ENCODE data around the gene PRSS33. TPM values are rescaled to one million over a fixed set of nuclear protein-coding genes. Genes with fewer than 3 reads are reported as not detected.
A peak's percentile ranks its signal among the peaks of the same experiment; 100 is the strongest.

Gene PRSS33
- total and polyA plus RNA-seq, 9 of the 15 experiments (the other 6 are each of a cell fraction or from before 2014, with no cell fraction given), result not detected

GRCh38 chr16:2752035-2752849 is 35.1 kb downstream of the PRSS33 start, which contains the start of gene SRRM2 (continued):
- no peak for TF ChIP-seq ARID3B (CRISPR knock-in tag; IDR thresholded peaks at IDR 0.05; ENCODE audit: borderline replicate concordance)
- peak; percentile 34; the same call in 1 of the 2 replicates for TF ChIP-seq SOX6 (IDR thresholded peaks at IDR 0.05)
- TF ChIP-seq BCLAF1 (IDR thresholded peaks at IDR 0.05; ENCODE audit: borderline replicate concordance in 1 of 2, control insufficient read depth in 1 of 2, low read depth in 2 of 2, low read length in 1 of 2), result no peak
- no peak for TF ChIP-seq SFPQ (IDR thresholded peaks at IDR 0.05; ENCODE audit: low read depth, low read length)
- peak; percentile 57; the same call in 1 of the 2 replicates for TF ChIP-seq LCOR (CRISPR knock-in tag; IDR thresholded peaks at IDR 0.05)
- peak; percentile 91 for TF ChIP-seq ZNF766 (CRISPR knock-in tag; conservative IDR thresholded peaks at IDR 0.05)
- TF ChIP-seq TRIM25 (IDR thresholded peaks at IDR 0.05; ENCODE audit: borderline replicate concordance), result no peak
- no peak for TF ChIP-seq STAT5B (CRISPR knock-in tag; IDR thresholded peaks at IDR 0.05)
- peak; percentile 99 for TF ChIP-seq EP400 (IDR thresholded peaks at IDR 0.05)
- TF ChIP-seq ERF (CRISPR knock-in tag; IDR thresholded peaks at IDR 0.05), result peak; percentile 75; the same call in 1 of the 2 replicates
- TF ChIP-seq ESRRB (CRISPR knock-in tag; IDR thresholded peaks at IDR 0.05; ENCODE audit: borderline replicate concordance), result no peak
- TF ChIP-seq HMGN3 (IDR thresholded peaks at IDR 0.05; ENCODE audit: borderline replicate concordance, extremely low read depth, insufficient read length, low read depth, low read length), result peak; percentile 37
- no peak for TF ChIP-seq ILK (tag; IDR thresholded peaks at IDR 0.05; ENCODE audit: borderline replicate concordance, low read depth)
- TF ChIP-seq ZNF143 (CRISPR knock-in tag; IDR thresholded peaks at IDR 0.05), result peak; percentile 97
- TF ChIP-seq RAD51 (IDR thresholded peaks at IDR 0.05; ENCODE audit: borderline replicate concordance, low read depth), result no peak
- no peak for TF ChIP-seq CREB5 (CRISPR knock-in tag; IDR thresholded peaks at IDR 0.05)

All from K562 (cell line).